Epithelial cell of proximal tubule (primary cell): ENCODE results near the gene PIGS. TPM values are rescaled to one million over a fixed set of nuclear protein-coding genes. Genes with fewer than 3 reads are reported as not detected.

Experiments used
- DNase-seq: peaks from one replicate; pipeline ENCODE4 v3.0.0-alpha.2; 2011; ENCODE audit warnings: low read depth
- H3K4me3 ChIP-seq: 2 replicates; pipeline ENCODE4 v1.5.1; 2011; ENCODE audit warnings: low read depth, mild to moderate bottlenecking, low read length
- CTCF ChIP-seq: conservative IDR thresholded peaks from 2 replicates; pipeline ENCODE4 v1.5.1; 2012; ENCODE audit warnings: low read depth, mild to moderate bottlenecking, low read length
- total RNA-seq: library from RNA; depleted of rRNA; stranded (reverse); fragments of >200 nt; gene quantifications from 2 replicates; pipeline ENCODE4 v1.2.3, GENCODE V29; 2015

Gene PIGS
- total RNA-seq, 1 donor from 2014 or later = 55.6 TPM

GRCh38 chr17:28515518-28515917, 55.8 kb downstream of the PIGS start:
- no peak overlapping the region for H3K4me3 ChIP-seq
- DNase-seq = no peak
- TF ChIP-seq CTCF = no peak

GRCh38 chr17:28514561-28515002, 56.7 kb downstream of the PIGS start:
- no peak for TF ChIP-seq CTCF
- no peak for DNase-seq
- H3K4me3 ChIP-seq = no peak overlapping the region

GRCh38 chr17:28513476-28513875, 57.8 kb downstream of the PIGS start:
- no peak overlapping the region for H3K4me3 ChIP-seq
- no peak for DNase-seq
- TF ChIP-seq CTCF = no peak

GRCh38 chr17:28511858-28512461, 59.4 kb downstream of the PIGS start:
- TF ChIP-seq CTCF = peak; percentile 18
- no peak overlapping the region for H3K4me3 ChIP-seq
- DNase-seq = no peak

- no peak for TF ChIP-seq CTCF
- no peak for DNase-seq
- H3K4me3 ChIP-seq = no peak overlapping the region
Measured at GRCh38 chr17:28509789-28510188, 61.5 kb downstream of the PIGS start.

GRCh38 chr17:28508211-28508724, 63.1 kb downstream of the PIGS start:
- H3K4me3 ChIP-seq = no peak overlapping the region
- DNase-seq = no peak
- TF ChIP-seq CTCF = no peak
